HepG2 (cell line): ENCODE data around the gene TRPM5. TPM values are rescaled to one million over a fixed set of nuclear protein-coding genes. Genes with fewer than 3 reads are reported as not detected.

Source experiments
- BRD4 ChIP-seq: sonication (generic); formaldehyde crosslinking; IDR thresholded peaks from 2 replicates; pipeline ENCODE4 v1.4.0; 2020; ENCODE audit warnings: missing genetic modification reagents
- GMEB1 ChIP-seq: sonication (generic); formaldehyde crosslinking; IDR thresholded peaks from 2 replicates; pipeline ENCODE4 v1.5.1; 2020; ENCODE audit warnings: missing genetic modification reagents, mild to moderate bottlenecking, borderline replicate concordance
- IKZF5 ChIP-seq: IDR thresholded peaks from 2 replicates; pipeline ENCODE4 v1.6.1; 2018; ENCODE audit warnings: missing genetic modification reagents, mild to moderate bottlenecking, missing compliant biosample characterization
- KLF13 ChIP-seq: sonication (generic); formaldehyde crosslinking; IDR thresholded peaks from 2 replicates; pipeline ENCODE4 v1.4.0; 2020; ENCODE audit warnings: mild to moderate bottlenecking, missing genetic modification reagents
- NR1H2 ChIP-seq: sonication (generic); formaldehyde crosslinking; IDR thresholded peaks from 2 replicates; pipeline ENCODE4 v1.8.1; 2022; ENCODE audit warnings: low read depth, missing genetic modification reagents, borderline replicate concordance
- SRF ChIP-seq: IDR thresholded peaks from 2 replicates; pipeline ENCODE4 v1.6.1; 2011; ENCODE audit warnings: mild to moderate bottlenecking, low read depth, low read length, moderate library complexity
- TAF15 ChIP-seq: fragments of 200-400 bp; formaldehyde crosslinking; IDR thresholded peaks from one replicate; pipeline ENCODE4 v1.6.1; 2018; ENCODE audit warnings: mild to moderate bottlenecking, low read depth, low read length; ENCODE audit not compliant: poor library complexity, severe bottlenecking
- USF2 ChIP-seq, 2 experiments: sonication (generic) in 1 of 2; formaldehyde crosslinking in 1 of 2; IDR thresholded peaks; 2 replicates each; pipeline versions ENCODE4 v1.5.1 to v1.6.1; 2011 to 2020; ENCODE audit warnings: borderline replicate concordance in 1 of 2, low read depth in 1 of 2, low read length in 1 of 2, mild to moderate bottlenecking in 1 of 2, missing genetic modification reagents in 1 of 2, moderate library complexity in 1 of 2
- ZFP91 ChIP-seq: sonication (generic); formaldehyde crosslinking; IDR thresholded peaks from 2 replicates; pipeline ENCODE4 v1.9.0; 2022; ENCODE audit warnings: missing genetic modification reagents, mild to moderate bottlenecking, borderline replicate concordance
- ZNF225 ChIP-seq: sonication (generic); formaldehyde crosslinking; IDR thresholded peaks from 2 replicates; pipeline ENCODE4 v1.4.0; 2020; ENCODE audit warnings: mild to moderate bottlenecking, missing genetic modification reagents
- ZNF414 ChIP-seq: sonication (generic); formaldehyde crosslinking; IDR thresholded peaks from 2 replicates; pipeline ENCODE4 v1.5.0; 2020; ENCODE audit warnings: missing genetic modification reagents
- polyA plus RNA-seq, 8 experiments: library from polyadenylated mRNA; depleted of rRNA in 3 of 8; stranded (reverse) in 7 of 8; unstranded in 1 of 8; fragments of >200 nt; fragmentation: Illumina TruSeq in 4 of 8; extraction: Trizol in 4 of 8; gene quantifications; 2 replicates each; pipeline versions ENCODE4 v1.2.1 to v1.2.3, GENCODE V29; 2011 to 2016; ENCODE audit warnings: low read depth in 4 of 8, missing spikeins in 1 of 8, mixed read lengths in 1 of 8; ENCODE audit not compliant: insufficient read depth in 1 of 8
- total RNA-seq, 5 experiments: library from RNA; depleted of rRNA; stranded (reverse); fragments of >200 nt; fragmentation: Illumina TruSeq; extraction: Trizol; gene quantifications; 2 replicates each; pipeline ENCODE4 v1.2.3, GENCODE V29; 2016; ENCODE audit warnings: low read depth in 1 of 5

The TRPM5 gene
- total and polyA plus RNA-seq, 2 of the 13 experiments (the other 11 are each of a cell fraction or from before 2014, with no cell fraction given): 0.12 TPM; not detected in 1

- TF ChIP-seq USF2 (IDR thresholded peaks at IDR 0.05; ENCODE audit: low read depth, low read length) (no peak), USF2 (CRISPR knock-in tag; IDR thresholded peaks at IDR 0.05; ENCODE audit: borderline replicate concordance) (no peak), KLF13 (CRISPR knock-in tag) (no peak), TAF15 (no peak), GMEB1 (CRISPR knock-in tag) (no peak), ZNF414 (no peak), SRF (no peak), BRD4 (CRISPR knock-in tag) (no peak), IKZF5 (no peak), NR1H2 (CRISPR knock-in tag) (no peak), ZNF225 (CRISPR knock-in tag) (no peak), ZFP91 (CRISPR knock-in tag) (no peak)
Observed at GRCh38 chr11:2418693-2419360, 25.5 kb downstream of the TRPM5 start (continued).
